ENCODE data around the gene EVC2. TPM values are rescaled to one million over a fixed set of nuclear protein-coding genes. Genes with fewer than 3 reads are reported as not detected.

EVC2 gene
- total RNA-seq, 2 experiments from 2014 or later, result 3.4 TPM; not detected in 1

- TF ChIP-seq CTCF (conservative IDR thresholded peaks at IDR 0.05; ENCODE audit: low read length) (no peak), EZH2phosphoT487 (IDR thresholded peaks at IDR 0.05; ENCODE audit: borderline replicate concordance, low read depth, low read length) (no peak)
- Histone ChIP-seq H3K4me3 (ENCODE audit: low read depth, low read length, poor library complexity, severe bottlenecking) (no peak overlapping the region), H3K9me3 (ENCODE audit: low read length) (no peaks in the 10 kb centered on the region), H3K4me2 (ENCODE audit: low read length) (no peak overlapping the region), H3K27ac (ENCODE audit: low read depth, low read length, poor library complexity, severe bottlenecking) (no peak overlapping the region), H4K20me1 (ENCODE audit: insufficient read depth, low read length) (no peaks in the 10 kb centered on the region), H2AFZ (ENCODE audit: low read length) (no peak overlapping the region), H3K79me2 (ENCODE audit: insufficient read depth, low read depth, low read length) (no peaks in the 10 kb centered on the region), H3K36me3 (ENCODE audit: insufficient read depth, low read length) (no peaks in the 10 kb centered on the region), H3K4me1 (ENCODE audit: insufficient read depth, low read length, poor library complexity, severe bottlenecking) (no peaks in the 10 kb centered on the region), H3K9me2 (ENCODE audit: insufficient read depth, low read length) (no peaks in the 10 kb centered on the region)
- intact Hi-C loops (cut with micrococcal nuclease; ENCODE audit: unreplicated experiment), result no loop called here
- DNase-seq (ENCODE audit: low spot score), result no peak
- BruUV-seq (replicated peaks), result no TSS peak
- POLR2A ChIA-PET, result interaction anchor here (0.7 kb wide), 1 partner anchor 120 kb away, joined by 3 read pairs; no protein-coding TSS in a partner anchor
- CTCF ChIA-PET (ENCODE audit: unreplicated experiment), result no interaction called here
Observed at GRCh38 chr4:5569451-5569850, 138.9 kb downstream of the EVC2 start.

- TF ChIP-seq EZH2phosphoT487 (IDR thresholded peaks at IDR 0.05; ENCODE audit: borderline replicate concordance, low read depth, low read length) (no peak), CTCF (conservative IDR thresholded peaks at IDR 0.05; ENCODE audit: low read length) (no peak)
- no peak for DNase-seq (ENCODE audit: low spot score)
- no peaks in the 10 kb centered on the region for H3K9me2 ChIP-seq (ENCODE audit: insufficient read depth, low read length)
- no peak overlapping the region for H2AFZ ChIP-seq (ENCODE audit: low read length)
- intact Hi-C loops (cut with micrococcal nuclease; ENCODE audit: unreplicated experiment), result no loop called here
- H3K4me3 ChIP-seq (ENCODE audit: low read depth, low read length, poor library complexity, severe bottlenecking), result no peak overlapping the region
- CTCF ChIA-PET (ENCODE audit: unreplicated experiment), result no interaction called here
- no peaks in the 10 kb centered on the region for H3K4me1 ChIP-seq (ENCODE audit: insufficient read depth, low read length, poor library complexity, severe bottlenecking)
- H3K9me3 ChIP-seq (ENCODE audit: low read length), result no peaks in the 10 kb centered on the region
- H3K79me2 ChIP-seq (ENCODE audit: insufficient read depth, low read depth, low read length), result no peaks in the 10 kb centered on the region
- H4K20me1 ChIP-seq (ENCODE audit: insufficient read depth, low read length), result no peaks in the 10 kb centered on the region
- no peaks in the 10 kb centered on the region for H3K36me3 ChIP-seq (ENCODE audit: insufficient read depth, low read length)
- no TSS peak for BruUV-seq (replicated peaks)
- no peak overlapping the region for H3K4me2 ChIP-seq (ENCODE audit: low read length)
- no peak overlapping the region for H3K27ac ChIP-seq (ENCODE audit: low read depth, low read length, poor library complexity, severe bottlenecking)
- POLR2A ChIA-PET, result interaction anchor here (0.7 kb wide), 1 partner anchor 121 kb away, joined by 3 read pairs; no protein-coding TSS in a partner anchor
Observed at GRCh38 chr4:5568931-5569330, 139.4 kb downstream of the EVC2 start.

DNA sequence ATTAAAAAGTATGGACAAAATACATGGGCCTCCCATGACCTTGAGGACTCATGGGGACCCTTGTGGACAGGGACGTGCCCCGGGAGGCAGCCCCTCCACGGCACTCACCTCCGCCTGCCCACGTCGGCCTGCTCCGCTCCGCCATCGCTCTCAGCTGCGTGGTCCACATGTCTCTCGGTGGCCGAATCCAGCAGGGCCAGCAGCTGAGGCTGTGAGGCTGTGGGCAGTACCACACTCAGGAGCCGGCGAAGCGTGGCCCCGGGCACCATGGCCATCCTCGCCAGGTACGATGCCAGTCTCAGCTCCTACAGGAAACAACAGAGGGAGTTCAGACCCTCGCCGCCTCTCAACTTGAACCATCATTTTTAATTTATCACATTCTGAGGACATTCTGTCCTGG is 140.0 kb downstream of the EVC2 start:
- Histone ChIP-seq H3K9me3 (ENCODE audit: low read length) (no peaks in the 10 kb centered on the region), H3K36me3 (ENCODE audit: insufficient read depth, low read length) (no peaks in the 10 kb centered on the region), H3K4me2 (ENCODE audit: low read length) (no peak overlapping the region), H3K4me3 (ENCODE audit: low read depth, low read length, poor library complexity, severe bottlenecking) (no peak overlapping the region), H2AFZ (ENCODE audit: low read length) (no peak overlapping the region), H3K9me2 (ENCODE audit: insufficient read depth, low read length) (no peaks in the 10 kb centered on the region), H3K4me1 (ENCODE audit: insufficient read depth, low read length, poor library complexity, severe bottlenecking) (no peaks in the 10 kb centered on the region), H3K27ac (ENCODE audit: low read depth, low read length, poor library complexity, severe bottlenecking) (no peak overlapping the region), H3K79me2 (ENCODE audit: insufficient read depth, low read depth, low read length) (no peaks in the 10 kb centered on the region), H4K20me1 (ENCODE audit: insufficient read depth, low read length) (no peaks in the 10 kb centered on the region)
- BruUV-seq (replicated peaks), result no TSS peak
- ChIA-PET POLR2A (no interaction called here), CTCF (ENCODE audit: unreplicated experiment) (no interaction called here)
- intact Hi-C loops (cut with micrococcal nuclease; ENCODE audit: unreplicated experiment), result no loop called here
- TF ChIP-seq EZH2phosphoT487 (IDR thresholded peaks at IDR 0.05; ENCODE audit: borderline replicate concordance, low read depth, low read length), result no peak
- no peak for TF ChIP-seq CTCF (conservative IDR thresholded peaks at IDR 0.05; ENCODE audit: low read length)
- DNase-seq (ENCODE audit: low spot score), result no peak
